NCI-H82 treated with DMSO at 0.1 percent for 48 hours (cell line): Measurements from ENCODE around the gene RFC2.

Experiments
- DNase-seq: peaks from one replicate; lab custom pipeline; 2025; ENCODE audit not compliant: unreplicated experiment; lab: John Stamatoyannopoulos, UW

Gene RFC2

GRCh38 chr7:74193913-74194312 is 60.3 kb downstream of the RFC2 start:
- DNase-seq, result no peak

GRCh38 chr7:74193054-74193453 is 61.1 kb downstream of the RFC2 start:
- DNase-seq, result no peak

- DNase-seq, result no peak
These were observed 63.0 kb downstream of the RFC2 start for GRCh38 chr7:74191231-74191630.

GRCh38 chr7:74190259-74190658 is 63.9 kb downstream of the RFC2 start:
- no peak for DNase-seq

GRCh38 chr7:74187915-74188675 is 66.1 kb downstream of the RFC2 start:
- no peak for DNase-seq

- no peak for DNase-seq
These were observed 68.6 kb downstream of the RFC2 start for GRCh38 chr7:74185636-74186035.

- DNase-seq, result no peak
These were observed 69.2 kb downstream of the RFC2 start for GRCh38 chr7:74185016-74185415.

GRCh38 chr7:74183653-74184450 is 70.3 kb downstream of the RFC2 start:
- DNase-seq, result no peak

GRCh38 chr7:74183142-74183541 is 71.1 kb downstream of the RFC2 start:
- DNase-seq, result no peak

GRCh38 chr7:74182453-74183090 is 71.6 kb downstream of the RFC2 start:
- DNase-seq, result no peak

- DNase-seq, result no peak
These were observed 72.4 kb downstream of the RFC2 start for GRCh38 chr7:74181821-74182220.
